DND-41 (cell line): ENCODE results near the gene SAPCD1.
A peak's percentile ranks its signal among the peaks of the same experiment; 100 is the strongest.

Experiments
- ATAC-seq: fragments of 200-7000 bp; cut with Tn5 transposase; 3 replicates; pipeline ENCODE4 v1.9.1; 2021; ENCODE audit warnings: low read depth; ENCODE audit not compliant: insufficient read depth
- DNase-seq: peaks from one replicate; pipeline ENCODE4 v3.0.0-alpha.2; 2020
- H2AFZ ChIP-seq: 2 replicates; pipeline ENCODE4 v1.6.0; 2012; ENCODE audit warnings: low read depth, low read length
- H3K27ac ChIP-seq: 2 replicates; pipeline ENCODE4 v1.5.1; 2012; ENCODE audit warnings: low read length, inconsistent platforms
- H3K27me3 ChIP-seq: fragments of 200-600 bp; sonication (generic); 2 replicates; pipeline ENCODE4 v1.6.0; 2012; ENCODE audit warnings: low read length, mild to moderate bottlenecking, inconsistent platforms; ENCODE audit not compliant: insufficient read depth, poor library complexity
- H3K36me3 ChIP-seq: 2 replicates; pipeline ENCODE4 v1.5.1; 2012; ENCODE audit warnings: low read length, inconsistent platforms; ENCODE audit not compliant: insufficient read depth
- H3K4me1 ChIP-seq: 2 replicates; pipeline ENCODE4 v1.5.1; 2012; ENCODE audit warnings: mild to moderate bottlenecking, low read length; ENCODE audit not compliant: insufficient read depth
- H3K4me2 ChIP-seq: 2 replicates; pipeline ENCODE4 v1.6.0; 2012; ENCODE audit warnings: mild to moderate bottlenecking, moderate library complexity, low read length, inconsistent platforms; ENCODE audit not compliant: insufficient read depth
- H3K4me3 ChIP-seq, 2 experiments: fragments of 200-600 bp in 1 of 2; shearing (Covaris generic) in 1 of 2; 2 replicates each; pipeline ENCODE4 v1.5.1; 2012 to 2016; ENCODE audit warnings: inconsistent platforms in 2 of 2, low read length in 2 of 2, mild to moderate bottlenecking in 2 of 2, low read depth in 1 of 2, moderate library complexity in 1 of 2
- H3K79me2 ChIP-seq: 2 replicates; pipeline ENCODE4 v1.6.0; 2012; ENCODE audit warnings: low read length, inconsistent platforms; ENCODE audit not compliant: insufficient read depth
- H3K9ac ChIP-seq: 2 replicates; pipeline ENCODE4 v1.6.0; 2012; ENCODE audit warnings: low read depth, mild to moderate bottlenecking, inconsistent platforms, low read length, moderate library complexity
- H3K9me3 ChIP-seq: 2 replicates; pipeline ENCODE4 v1.5.1; 2012; ENCODE audit warnings: low read length, moderate library complexity, mild to moderate bottlenecking, inconsistent platforms; ENCODE audit not compliant: insufficient read depth, severe bottlenecking
- H4K20me1 ChIP-seq: 2 replicates; pipeline ENCODE4 v1.6.0; 2012; ENCODE audit warnings: low read length; ENCODE audit not compliant: insufficient read depth
- EZH2 ChIP-seq: IDR thresholded peaks from 3 replicates; pipeline ENCODE4 v1.6.1; 2012; ENCODE audit warnings: borderline replicate concordance, low read depth, mild to moderate bottlenecking, moderate library complexity, low read length, inconsistent platforms; ENCODE audit not compliant: severe bottlenecking
- TF ChIP-seq, protein P1 (sequence below): IDR thresholded peaks from 2 replicates; pipeline ENCODE4 v1.5.1; 2012; ENCODE audit warnings: borderline replicate concordance, low read length, moderate library complexity, mild to moderate bottlenecking; ENCODE audit not compliant: poor library complexity, severe bottlenecking; ENCODE audit errors: extremely low read depth

SAPCD1 gene

GRCh38 chr6:31781244-31782125 is 19.0 kb downstream of the SAPCD1 start:
- H3K9ac ChIP-seq: no peak overlapping the region
- DNase-seq: no peak
- peaks cover 86% of the 10 kb centered on the region for H3K36me3 ChIP-seq
- no peaks in the 10 kb centered on the region for H3K27me3 ChIP-seq
- no peak overlapping the region for H3K4me3 ChIP-seq
- H4K20me1 ChIP-seq: peaks cover 8% of the 10 kb centered on the region
- no peak for ATAC-seq
- no peaks in the 10 kb centered on the region for H3K4me1 ChIP-seq
- no peak overlapping the region for H3K4me2 ChIP-seq
- no peaks in the 10 kb centered on the region for H3K79me2 ChIP-seq
- H2AFZ ChIP-seq: no peak overlapping the region
- TF ChIP-seq, protein P1, sequence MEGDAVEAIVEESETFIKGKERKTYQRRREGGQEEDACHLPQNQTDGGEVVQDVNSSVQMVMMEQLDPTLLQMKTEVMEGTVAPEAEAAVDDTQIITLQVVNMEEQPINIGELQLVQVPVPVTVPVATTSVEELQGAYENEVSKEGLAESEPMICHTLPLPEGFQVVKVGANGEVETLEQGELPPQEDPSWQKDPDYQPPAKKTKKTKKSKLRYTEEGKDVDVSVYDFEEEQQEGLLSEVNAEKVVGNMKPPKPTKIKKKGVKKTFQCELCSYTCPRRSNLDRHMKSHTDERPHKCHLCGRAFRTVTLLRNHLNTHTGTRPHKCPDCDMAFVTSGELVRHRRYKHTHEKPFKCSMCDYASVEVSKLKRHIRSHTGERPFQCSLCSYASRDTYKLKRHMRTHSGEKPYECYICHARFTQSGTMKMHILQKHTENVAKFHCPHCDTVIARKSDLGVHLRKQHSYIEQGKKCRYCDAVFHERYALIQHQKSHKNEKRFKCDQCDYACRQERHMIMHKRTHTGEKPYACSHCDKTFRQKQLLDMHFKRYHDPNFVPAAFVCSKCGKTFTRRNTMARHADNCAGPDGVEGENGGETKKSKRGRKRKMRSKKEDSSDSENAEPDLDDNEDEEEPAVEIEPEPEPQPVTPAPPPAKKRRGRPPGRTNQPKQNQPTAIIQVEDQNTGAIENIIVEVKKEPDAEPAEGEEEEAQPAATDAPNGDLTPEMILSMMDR: no peak
- no peak for TF ChIP-seq EZH2
- H3K27ac ChIP-seq: no peak overlapping the region
- no peaks in the 10 kb centered on the region for H3K9me3 ChIP-seq

DNA sequence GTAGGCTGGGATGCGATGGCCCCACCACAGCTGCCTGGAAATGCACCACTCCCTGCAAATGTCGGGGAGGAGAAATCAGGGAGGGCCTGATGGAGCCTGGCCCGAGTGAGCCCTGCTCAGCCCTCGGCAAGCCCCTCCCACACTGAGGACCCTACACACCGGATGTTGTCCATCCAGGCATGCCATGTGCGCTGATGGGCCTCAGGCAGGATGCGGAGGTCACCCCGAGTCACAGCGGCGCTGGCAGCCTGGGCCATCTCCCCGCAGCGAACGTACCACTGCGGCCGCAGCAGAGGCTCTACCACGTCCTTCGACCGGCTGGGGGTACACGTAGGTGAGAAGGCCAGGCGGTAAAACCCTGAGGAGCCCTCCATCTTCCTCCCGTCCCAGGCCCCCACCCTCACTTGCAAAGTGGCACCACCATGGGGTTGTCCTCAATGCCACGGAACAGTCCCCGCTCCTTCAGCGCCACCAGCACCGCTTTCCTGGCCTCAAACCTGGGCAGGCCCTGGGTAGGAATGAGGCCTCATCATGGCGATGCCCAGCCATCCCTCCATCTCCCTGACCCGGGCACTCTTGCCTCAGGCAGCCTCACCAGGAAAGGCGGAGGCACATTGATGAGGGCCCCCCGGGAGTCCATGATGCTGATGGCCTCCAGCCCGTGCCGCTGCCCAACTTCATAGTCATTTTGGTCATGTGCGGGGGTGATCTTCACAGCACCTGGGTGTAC is 19.8 kb downstream of the SAPCD1 start:
- no peak for TF ChIP-seq EZH2
- TF ChIP-seq, protein P1: no peak

DNA sequence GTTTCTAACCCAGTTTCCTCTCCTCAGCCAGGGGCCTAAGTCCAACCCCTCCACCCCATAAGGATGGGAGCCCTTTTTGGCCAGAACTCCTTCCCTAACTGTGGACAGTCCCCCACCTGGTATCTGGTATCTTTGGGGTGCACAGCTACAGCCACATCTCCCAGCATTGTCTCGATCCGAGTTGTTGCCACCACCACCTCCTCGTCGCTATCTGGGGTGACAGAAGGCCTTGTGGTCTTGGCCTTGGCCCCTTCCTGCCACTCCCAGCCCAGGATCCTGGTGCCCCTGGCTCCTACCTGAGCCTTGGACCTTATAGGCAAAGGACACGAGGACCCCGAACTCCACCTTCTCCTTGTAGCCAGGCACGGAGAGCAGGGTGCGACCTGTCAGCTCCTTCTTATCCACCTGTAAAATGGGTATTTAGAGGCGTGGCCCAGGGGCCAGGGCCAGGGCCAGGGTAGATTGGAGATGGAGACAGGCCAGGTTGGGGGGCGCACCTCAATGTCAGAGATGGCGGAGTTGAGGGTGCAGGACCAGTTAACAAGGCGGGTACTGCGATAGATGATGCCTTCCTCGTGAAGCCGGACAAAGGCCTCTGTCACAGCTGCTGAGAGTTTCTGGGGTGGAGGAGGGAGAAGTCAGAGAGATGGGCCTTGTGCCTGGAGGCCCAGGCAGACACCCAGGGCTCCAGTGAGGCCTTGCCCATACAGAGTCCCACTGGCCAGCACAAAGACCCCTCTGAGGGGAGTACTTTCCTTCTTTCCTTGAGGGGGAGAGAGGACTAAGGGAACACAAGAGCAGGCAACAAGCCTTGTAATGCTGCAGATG is 21.9 kb downstream of the SAPCD1 start:
- no peak overlapping the region for H3K9ac ChIP-seq
- no peaks in the 10 kb centered on the region for H3K9me3 ChIP-seq
- no peaks in the 10 kb centered on the region for H3K79me2 ChIP-seq
- H3K4me1 ChIP-seq: no peaks in the 10 kb centered on the region
- H3K4me2 ChIP-seq: no peak overlapping the region
- TF ChIP-seq, protein P1: no peak
- TF ChIP-seq EZH2: no peak
- ATAC-seq (no peak), DNase-seq (no peak)
- peaks cover 8% of the 10 kb centered on the region; the same call in 1 of the 2 replicates for H4K20me1 ChIP-seq
- H3K27me3 ChIP-seq: no peaks in the 10 kb centered on the region
- H3K27ac ChIP-seq: peak overlapping the region; percentile 44; the same call in 1 of the 2 replicates
- H3K36me3 ChIP-seq: peaks cover 84% of the 10 kb centered on the region
- H2AFZ ChIP-seq: no peak overlapping the region
- H3K4me3 ChIP-seq: no peak overlapping the region

More for the DNA sequence above, 19.8 kb downstream of the SAPCD1 start:
- peaks cover 8% of the 10 kb centered on the region for H4K20me1 ChIP-seq
- ATAC-seq (no peak), DNase-seq (no peak)
- no peak overlapping the region for H2AFZ ChIP-seq
- H3K36me3 ChIP-seq: peaks cover 93% of the 10 kb centered on the region
- H3K4me1 ChIP-seq: no peaks in the 10 kb centered on the region
- H3K4me3 ChIP-seq: no peak overlapping the region
- H3K79me2 ChIP-seq: no peaks in the 10 kb centered on the region
- no peak overlapping the region for H3K27ac ChIP-seq
- no peaks in the 10 kb centered on the region for H3K27me3 ChIP-seq
- no peaks in the 10 kb centered on the region for H3K9me3 ChIP-seq
- no peak overlapping the region for H3K9ac ChIP-seq
- no peak overlapping the region for H3K4me2 ChIP-seq
